Kidney (tissue), 14 donors: ENCODE measurements around the gene HAPLN3. TPM values are rescaled to one million over a fixed set of nuclear protein-coding genes. Genes with fewer than 3 reads are reported as not detected.
A peak's percentile ranks its signal among the peaks of the same experiment; 100 is the strongest.
"Not testable (repeated sequence)": the region's sequence is repeated elsewhere in the genome, so short reads cannot be mapped to it uniquely, and the experiment has no call there.

ENCODE experiments used
- DNase-seq, 5 donors: peaks; one replicate each; pipeline ENCODE4 v3.0.0-alpha.2; 2013 to 2020
- FAIRE-seq: peaks from 2 replicates; lab custom pipeline; 2012; peaks lifted over from hg19 to GRCh38; lab: Jason Lieb, UNC
- H3K27ac ChIP-seq, 2 donors: one replicate each; pipeline ENCODE4 v1.7.0; 2013; ENCODE audit warnings: low read depth in 2 of 2, low read length in 2 of 2, inconsistent platforms in 1 of 2
- H3K27me3 ChIP-seq: one replicate; pipeline ENCODE4 v1.7.1; 2013; ENCODE audit warnings: low read length, inconsistent platforms; ENCODE audit not compliant: control insufficient read depth, insufficient read depth
- H3K36me3 ChIP-seq, 3 donors: one replicate each; pipeline versions ENCODE4 v1.7.0 to v1.7.1; 2013; ENCODE audit warnings: low read length in 3 of 3, control low read depth in 1 of 3, inconsistent platforms in 1 of 3; ENCODE audit not compliant: insufficient read depth in 3 of 3, control insufficient read depth in 2 of 3
- H3K4me1 ChIP-seq, 3 donors: one replicate each; pipeline versions ENCODE4 v1.7.0 to v1.7.1; 2013; ENCODE audit warnings: low read length in 3 of 3, inconsistent platforms in 1 of 3, low read depth in 1 of 3; ENCODE audit not compliant: control insufficient read depth in 2 of 3, insufficient read depth in 2 of 3
- H3K4me3 ChIP-seq, 3 donors: one replicate each; pipeline versions ENCODE4 v1.7.0 to v1.8.1; 2013; ENCODE audit warnings: low read length in 3 of 3, control low read depth in 1 of 3, inconsistent platforms in 1 of 3
- H3K9ac ChIP-seq, 3 donors: one replicate each; pipeline versions ENCODE4 v1.7.0 to v1.7.1; 2013; ENCODE audit warnings: low read length in 3 of 3, control low read depth in 1 of 3, inconsistent platforms in 1 of 3
- H3K9me3 ChIP-seq, 3 donors: one replicate each; pipeline versions ENCODE4 v1.7.0 to v1.7.1; 2013; ENCODE audit warnings: low read length in 3 of 3, control low read depth in 1 of 3, inconsistent platforms in 1 of 3; ENCODE audit not compliant: control insufficient read depth in 2 of 3, insufficient read depth in 1 of 3
- CTCF ChIP-seq: IDR thresholded peaks from 3 replicates; pipeline ENCODE4 v1.5.1; 2012; ENCODE audit warnings: mild to moderate bottlenecking, moderate library complexity, borderline replicate concordance; ENCODE audit not compliant: insufficient read depth; ENCODE audit errors: extremely low read depth
- intact Hi-C: fragments of 100-400 bp; cut with DNase I; formaldehyde crosslinking; loops from one replicate; pipeline ENCODE4 v1.11.1; 2022
- polyA plus RNA-seq: library from polyadenylated mRNA; stranded (reverse); fragments of 350-450 nt; fragmentation: Illumina TruSeq; extraction: RNeasy Lipid Tissue Mini Kit (QIAGEN cat#74804); gene quantifications from one replicate; pipeline ENCODE4 v1.2.3, GENCODE V29; 2014; ENCODE audit warnings: low read depth, low replicate concordance; ENCODE audit not compliant: insufficient read depth
- total RNA-seq: library from RNA; stranded (reverse); fragmentation: NEBNext Ultra II Directional; extraction: Animal tissue kit (Norgen Biotek cat#: 25700); gene quantifications from one replicate; pipeline ENCODE4 v1.2.1, GENCODE V29; 2021
- donor health status: control.
- donor health status: control.
- donor health status: control.
- donor health status: control.
- donor health status: control.
- donor health status: DM: yes; HTN: yes; CAD: no.
- donor health status: Normal renal cell carcinoma (clear cell type).

The HAPLN3 gene
- total and polyA plus RNA-seq, 2 donors from 2014 or later: 2.2 to 11.2 TPM

- DNase-seq (no peak), FAIRE-seq (no peak)
- Histone ChIP-seq H3K4me1 (no peaks in the 10 kb centered on the region), H3K27me3 (no peaks in the 10 kb centered on the region), H3K9ac (no peak overlapping the region), H3K4me3 (no peak overlapping the region), H3K36me3 (no peaks in the 10 kb centered on the region), H3K27ac (no peak overlapping the region), H3K9me3 (no peaks in the 10 kb centered on the region)
- no peak for TF ChIP-seq CTCF
- intact Hi-C loops: no loop called here
Measured at GRCh38 chr15:88938802-88939485, 43.6 kb upstream of the HAPLN3 start.

GRCh38 chr15:88934449-88934848, 39.1 kb upstream of the HAPLN3 start:
- H3K4me1 ChIP-seq, H3K9ac ChIP-seq, H3K4me3 ChIP-seq, H3K27me3 ChIP-seq, H3K9me3 ChIP-seq, H3K27ac ChIP-seq, DNase-seq, FAIRE-seq, intact Hi-C loops, H3K36me3 ChIP-seq: not testable (repeated sequence)

GRCh38 chr15:88932875-88933330, 37.6 kb upstream of the HAPLN3 start:
- Histone ChIP-seq H3K27ac (no peak overlapping the region), H3K4me1 (no peaks in the 10 kb centered on the region), H3K9ac (no peak overlapping the region), H3K9me3 (no peaks in the 10 kb centered on the region), H3K36me3 (no peaks in the 10 kb centered on the region), H3K27me3 (no peaks in the 10 kb centered on the region), H3K4me3 (no peak overlapping the region)
- FAIRE-seq (no peak), DNase-seq (peak in 1 of 5 donors; percentile 39)
- TF ChIP-seq CTCF: no peak
- intact Hi-C loops: no loop called here

- Histone ChIP-seq H3K4me1 (no peaks in the 10 kb centered on the region), H3K27me3 (no peaks in the 10 kb centered on the region), H3K36me3 (no peaks in the 10 kb centered on the region), H3K9ac (no peak overlapping the region), H3K9me3 (no peaks in the 10 kb centered on the region), H3K4me3 (no peak overlapping the region), H3K27ac (peak overlapping the region in 1 of 2 donors; percentile 15)
- no peak for TF ChIP-seq CTCF
- FAIRE-seq (no peak), DNase-seq (no peak)
- intact Hi-C loops: no loop called here
Measured at GRCh38 chr15:88932271-88932874, 37.0 kb upstream of the HAPLN3 start.
